IPS-18a (cell line): ENCODE measurements around the gene OCA2.

ENCODE experiments used
- H3K27ac ChIP-seq: one replicate; pipeline ENCODE4 v1.5.1; 2013; ENCODE audit warnings: low read length
- H3K27me3 ChIP-seq: one replicate; pipeline ENCODE4 v1.6.1; 2013; ENCODE audit warnings: mild to moderate bottlenecking, low read length; ENCODE audit not compliant: control insufficient read depth, insufficient read depth
- H3K36me3 ChIP-seq: one replicate; pipeline ENCODE4 v1.6.1; 2013; ENCODE audit warnings: low read depth, low read length; ENCODE audit not compliant: control insufficient read depth
- H3K4me1 ChIP-seq: one replicate; pipeline ENCODE4 v1.6.1; 2013; ENCODE audit warnings: low read depth, low read length; ENCODE audit not compliant: control insufficient read depth
- H3K4me3 ChIP-seq: one replicate; pipeline ENCODE4 v1.5.1; 2013; ENCODE audit warnings: low read length
- H3K9ac ChIP-seq: one replicate; pipeline ENCODE4 v1.6.1; 2013; ENCODE audit warnings: mild to moderate bottlenecking, low read length, moderate library complexity
- H3K9me3 ChIP-seq: one replicate; pipeline ENCODE4 v1.6.1; 2013; ENCODE audit warnings: low read depth, low read length; ENCODE audit not compliant: control insufficient read depth

OCA2 gene

DNA sequence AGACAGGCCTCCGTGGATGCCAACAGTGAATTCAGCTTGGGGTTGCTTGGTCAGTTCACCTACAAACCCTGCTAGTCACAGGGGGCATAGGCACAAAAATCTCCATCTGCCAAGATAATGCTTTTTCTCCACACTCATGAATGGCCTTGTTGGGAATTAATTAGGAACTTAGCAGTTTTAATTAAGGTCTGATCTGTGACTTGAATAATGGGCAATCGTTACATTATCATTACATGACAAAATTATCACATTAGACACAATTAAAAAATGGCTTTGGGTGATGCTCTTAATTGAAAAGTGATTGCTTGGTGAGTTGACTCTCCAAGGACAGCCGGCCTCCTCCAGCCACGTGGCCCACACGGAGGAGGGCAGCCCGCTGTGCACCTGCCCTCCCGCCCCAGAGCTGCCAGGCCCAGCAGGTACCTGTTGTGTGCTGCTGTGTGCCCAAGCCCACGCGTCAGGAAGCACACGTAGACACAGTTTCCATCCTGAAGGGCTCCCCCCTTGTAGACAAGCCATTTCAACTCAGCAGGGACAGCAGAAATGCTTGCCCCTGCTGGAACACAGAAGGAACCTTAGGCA is 274.2 kb downstream of the OCA2 start:
- Histone ChIP-seq H3K36me3 (no peaks in the 10 kb centered on the region), H3K9ac (no peak overlapping the region), H3K4me1 (no peaks in the 10 kb centered on the region), H3K4me3 (no peak overlapping the region), H3K27me3 (no peaks in the 10 kb centered on the region), H3K9me3 (no peaks in the 10 kb centered on the region), H3K27ac (no peak overlapping the region)

DNA sequence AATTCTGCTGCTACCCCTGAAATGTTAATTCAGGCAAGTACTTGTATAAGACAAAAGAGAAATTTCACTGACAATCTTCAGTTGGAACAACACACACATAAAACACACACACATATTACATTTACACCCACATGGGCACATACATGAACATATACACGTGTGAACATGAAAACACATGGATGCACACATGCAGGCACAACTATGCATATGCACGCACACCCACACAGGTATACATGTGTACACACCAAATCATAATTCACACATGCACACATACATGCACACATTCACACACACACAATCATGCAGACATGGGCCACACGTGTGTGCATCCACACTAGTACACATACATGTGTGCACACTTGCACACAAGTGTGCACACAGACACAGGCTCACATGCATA is 277.8 kb downstream of the OCA2 start:
- H3K4me1 ChIP-seq = no peaks in the 10 kb centered on the region
- H3K9ac ChIP-seq = no peak overlapping the region
- peaks cover 4% of the 10 kb centered on the region for H3K9me3 ChIP-seq
- H3K27ac ChIP-seq = no peak overlapping the region
- no peaks in the 10 kb centered on the region for H3K36me3 ChIP-seq
- H3K4me3 ChIP-seq = no peak overlapping the region
- H3K27me3 ChIP-seq = no peaks in the 10 kb centered on the region

DNA sequence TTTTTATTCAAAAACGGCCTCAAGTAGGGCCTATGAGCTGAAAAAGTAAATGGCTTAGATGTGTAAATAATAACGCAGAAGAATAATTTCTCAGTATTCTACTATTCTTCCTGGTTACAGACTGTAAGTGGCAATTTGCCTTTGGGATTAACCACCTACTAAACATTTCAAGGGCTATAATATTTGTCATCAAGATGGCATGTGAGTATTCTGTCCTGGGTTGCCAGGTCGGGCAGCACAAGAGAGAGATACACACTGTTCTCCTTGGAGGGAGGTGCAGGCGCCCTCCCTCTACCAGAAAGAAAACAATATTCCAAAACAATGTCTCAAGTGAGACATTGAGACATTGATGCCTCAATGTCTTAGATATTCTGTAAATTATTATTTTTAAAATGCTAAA is 278.4 kb downstream of the OCA2 start:
- no peak overlapping the region for H3K27ac ChIP-seq
- no peaks in the 10 kb centered on the region for H3K27me3 ChIP-seq
- no peaks in the 10 kb centered on the region for H3K4me1 ChIP-seq
- peaks cover 4% of the 10 kb centered on the region for H3K9me3 ChIP-seq
- H3K4me3 ChIP-seq = no peak overlapping the region
- no peak overlapping the region for H3K9ac ChIP-seq
- H3K36me3 ChIP-seq = no peaks in the 10 kb centered on the region

- Histone ChIP-seq H3K4me1 (no peaks in the 10 kb centered on the region), H3K36me3 (no peaks in the 10 kb centered on the region), H3K27ac (no peak overlapping the region), H3K27me3 (no peaks in the 10 kb centered on the region), H3K9ac (no peak overlapping the region), H3K4me3 (no peak overlapping the region), H3K9me3 (peaks cover 4% of the 10 kb centered on the region)
These were observed 278.9 kb downstream of the OCA2 start for GRCh38 chr15:27820232-27820631.

- Histone ChIP-seq H3K36me3 (no peaks in the 10 kb centered on the region), H3K9me3 (peaks cover 4% of the 10 kb centered on the region), H3K9ac (no peak overlapping the region), H3K27ac (no peak overlapping the region), H3K4me1 (no peaks in the 10 kb centered on the region), H3K27me3 (no peaks in the 10 kb centered on the region), H3K4me3 (no peak overlapping the region)
These were observed 281.9 kb downstream of the OCA2 start for GRCh38 chr15:27817258-27817657.

DNA sequence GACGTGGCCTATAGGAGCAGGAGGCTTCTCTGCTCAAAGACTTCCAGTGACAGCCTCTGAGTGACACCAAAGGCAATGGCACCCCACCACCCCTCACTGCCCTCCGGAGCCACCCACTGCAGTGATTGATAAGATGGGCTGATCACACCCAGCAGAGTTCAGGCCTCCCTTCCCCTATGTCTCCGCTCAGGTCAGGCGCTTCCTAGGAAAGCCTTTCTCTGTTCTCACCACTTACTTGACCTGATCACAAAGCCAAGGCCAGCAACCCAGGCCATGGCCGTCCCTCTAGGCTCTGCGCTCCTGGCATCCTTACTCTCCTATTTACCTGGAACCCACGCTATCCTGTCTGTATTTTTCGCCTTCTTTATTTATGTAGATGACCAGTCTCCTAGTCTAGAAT is 282.3 kb downstream of the OCA2 start:
- Histone ChIP-seq H3K9ac (no peak overlapping the region), H3K27me3 (no peaks in the 10 kb centered on the region), H3K4me3 (no peak overlapping the region), H3K27ac (no peak overlapping the region), H3K36me3 (no peaks in the 10 kb centered on the region), H3K9me3 (peaks cover 4% of the 10 kb centered on the region), H3K4me1 (no peaks in the 10 kb centered on the region)

GRCh38 chr15:27815035-27815434 is 284.1 kb downstream of the OCA2 start:
- no peak overlapping the region for H3K27ac ChIP-seq
- H3K4me1 ChIP-seq = no peaks in the 10 kb centered on the region
- H3K4me3 ChIP-seq = no peak overlapping the region
- no peaks in the 10 kb centered on the region for H3K36me3 ChIP-seq
- H3K9ac ChIP-seq = no peak overlapping the region
- peaks cover 4% of the 10 kb centered on the region for H3K9me3 ChIP-seq
- no peaks in the 10 kb centered on the region for H3K27me3 ChIP-seq

- H3K36me3 ChIP-seq = no peaks in the 10 kb centered on the region
- no peak overlapping the region for H3K4me3 ChIP-seq
These were observed 286.0 kb downstream of the OCA2 start for GRCh38 chr15:27813139-27813538.

GRCh38 chr15:27808182-27808581 is 290.9 kb downstream of the OCA2 start:
- no peaks in the 10 kb centered on the region for H3K36me3 ChIP-seq

More at GRCh38 chr15:27813139-27813538, 286.0 kb downstream of the OCA2 start:
- H3K4me1 ChIP-seq = no peaks in the 10 kb centered on the region
- H3K9me3 ChIP-seq = peaks cover 4% of the 10 kb centered on the region
- H3K9ac ChIP-seq = no peak overlapping the region
- H3K27me3 ChIP-seq = no peaks in the 10 kb centered on the region
- H3K27ac ChIP-seq = no peak overlapping the region

DNA sequence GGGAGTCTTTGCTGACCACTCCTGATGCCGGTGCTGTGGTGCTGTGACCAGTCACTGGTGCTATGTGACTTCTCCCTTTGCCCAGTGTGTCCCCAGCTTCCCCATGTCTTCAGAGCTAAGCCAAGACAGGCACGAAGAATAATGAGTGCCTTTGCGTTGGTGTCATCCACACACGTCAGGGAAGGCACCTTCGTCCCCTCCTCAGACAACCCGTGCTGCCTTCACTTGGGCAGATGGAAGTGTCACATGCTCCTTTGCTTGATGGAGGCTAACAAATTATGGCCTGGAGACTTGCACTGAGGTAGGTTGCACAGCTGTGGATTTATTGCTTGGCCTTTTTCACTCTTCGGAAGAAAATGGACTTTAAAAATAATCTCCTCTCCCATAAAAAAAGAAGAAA is 291.8 kb downstream of the OCA2 start:
- Histone ChIP-seq H3K27ac (no peak overlapping the region), H3K36me3 (no peaks in the 10 kb centered on the region), H3K4me1 (no peaks in the 10 kb centered on the region), H3K9ac (no peak overlapping the region), H3K27me3 (no peaks in the 10 kb centered on the region), H3K9me3 (no peaks in the 10 kb centered on the region), H3K4me3 (no peak overlapping the region)

More at GRCh38 chr15:27808182-27808581, 290.9 kb downstream of the OCA2 start:
- H3K27me3 ChIP-seq = no peaks in the 10 kb centered on the region
- H3K9me3 ChIP-seq = no peaks in the 10 kb centered on the region
- H3K27ac ChIP-seq = no peak overlapping the region
- H3K4me3 ChIP-seq = no peak overlapping the region
- H3K9ac ChIP-seq = no peak overlapping the region
- no peaks in the 10 kb centered on the region for H3K4me1 ChIP-seq

GRCh38 chr15:27806396-27806795 is 292.7 kb downstream of the OCA2 start:
- no peak overlapping the region for H3K4me3 ChIP-seq
- no peaks in the 10 kb centered on the region for H3K4me1 ChIP-seq
- no peaks in the 10 kb centered on the region for H3K9me3 ChIP-seq
- H3K27ac ChIP-seq = no peak overlapping the region
- H3K9ac ChIP-seq = no peak overlapping the region
- no peaks in the 10 kb centered on the region for H3K27me3 ChIP-seq
- H3K36me3 ChIP-seq = no peaks in the 10 kb centered on the region
